Activated B cell treated with CpG ODN at 0.5 μM for 24 hours (primary cell): ENCODE data around the gene SLC35A3. TPM values are rescaled to one million over a fixed set of nuclear protein-coding genes. Genes with fewer than 3 reads are reported as not detected.

Experiments used
- ATAC-seq: fragments of 200-7000 bp; cut with Tn5 transposase; one replicate; pipeline ENCODE4 v1.10.0; 2021; ENCODE audit warnings: low read depth, mild to moderate bottlenecking, moderate library complexity
- CTCF ChIA-PET: fragments of 350-600 bp; sonication (Branson Sonifier 250); formaldehyde crosslinking; loops from one replicate; lab custom pipeline; 2021; ENCODE audit warnings: antibody characterized with exemption; lab: Charles Lee
- POLR2A ChIA-PET: fragments of 350-600 bp; sonication (Branson Sonifier 250); formaldehyde crosslinking; loops from one replicate; lab custom pipeline; 2021; ENCODE audit warnings: antibody characterized with exemption; lab: Charles Lee
- DNase-seq: peaks from one replicate; pipeline ENCODE4 v3.0.0; 2022
- H3K27ac Mint-ChIP-seq: one replicate; pipeline ENCODE4 v1.8.0; 2020; ENCODE audit warnings: mixed read lengths
- H3K27me3 Mint-ChIP-seq: one replicate; pipeline ENCODE4 v1.8.0; 2021; ENCODE audit warnings: mixed read lengths
- H3K36me3 Mint-ChIP-seq: one replicate; pipeline ENCODE4 v1.8.0; 2021; ENCODE audit warnings: low read depth, mixed read lengths
- H3K4me1 Mint-ChIP-seq: one replicate; pipeline ENCODE4 v1.8.0; 2021; ENCODE audit warnings: mixed read lengths
- H3K4me3 Mint-ChIP-seq: one replicate; pipeline ENCODE4 v1.8.0; 2020; ENCODE audit warnings: mild to moderate bottlenecking, mixed read lengths
- H3K9me3 Mint-ChIP-seq: one replicate; pipeline ENCODE4 v1.8.0; 2020; ENCODE audit warnings: mixed read lengths
- intact Hi-C: fragments of 100-400 bp; cut with micrococcal nuclease; formaldehyde crosslinking; loops from one replicate; pipeline ENCODE4 v1.15.1; 2024
- total RNA-seq: library from RNA; stranded (reverse); gene quantifications from 2 replicates; pipeline ENCODE4 v1.2.3, GENCODE V29; 2022
- TF ChIP-seq, protein P1 (sequence below): fragments of 200-600 bp; IDR thresholded peaks from one replicate; pipeline ENCODE4 v1.8.0; 2022; ENCODE audit warnings: antibody characterized with exemption, mild to moderate bottlenecking

Gene SLC35A3
- total RNA-seq, 1 donor from 2014 or later = 21.1 TPM

DNA sequence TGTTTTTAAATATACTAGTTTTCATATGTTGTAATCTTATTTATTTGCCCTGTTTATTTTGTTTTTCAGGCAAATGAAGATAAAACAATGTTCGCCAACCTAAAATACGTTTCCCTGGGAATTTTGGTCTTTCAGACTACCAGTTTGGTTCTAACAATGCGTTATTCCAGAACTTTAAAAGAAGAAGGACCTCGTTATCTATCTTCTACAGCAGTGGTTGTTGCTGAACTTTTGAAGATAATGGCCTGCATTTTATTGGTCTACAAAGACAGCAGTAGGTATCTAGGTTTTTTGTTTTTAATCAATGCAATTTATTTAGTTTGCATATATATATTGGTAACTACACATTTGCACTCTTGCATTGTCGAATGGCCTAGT, 23.7 kb downstream of the SLC35A3 start:
- DNase-seq (no peak), ATAC-seq (no peak)
- TF ChIP-seq, protein P1, sequence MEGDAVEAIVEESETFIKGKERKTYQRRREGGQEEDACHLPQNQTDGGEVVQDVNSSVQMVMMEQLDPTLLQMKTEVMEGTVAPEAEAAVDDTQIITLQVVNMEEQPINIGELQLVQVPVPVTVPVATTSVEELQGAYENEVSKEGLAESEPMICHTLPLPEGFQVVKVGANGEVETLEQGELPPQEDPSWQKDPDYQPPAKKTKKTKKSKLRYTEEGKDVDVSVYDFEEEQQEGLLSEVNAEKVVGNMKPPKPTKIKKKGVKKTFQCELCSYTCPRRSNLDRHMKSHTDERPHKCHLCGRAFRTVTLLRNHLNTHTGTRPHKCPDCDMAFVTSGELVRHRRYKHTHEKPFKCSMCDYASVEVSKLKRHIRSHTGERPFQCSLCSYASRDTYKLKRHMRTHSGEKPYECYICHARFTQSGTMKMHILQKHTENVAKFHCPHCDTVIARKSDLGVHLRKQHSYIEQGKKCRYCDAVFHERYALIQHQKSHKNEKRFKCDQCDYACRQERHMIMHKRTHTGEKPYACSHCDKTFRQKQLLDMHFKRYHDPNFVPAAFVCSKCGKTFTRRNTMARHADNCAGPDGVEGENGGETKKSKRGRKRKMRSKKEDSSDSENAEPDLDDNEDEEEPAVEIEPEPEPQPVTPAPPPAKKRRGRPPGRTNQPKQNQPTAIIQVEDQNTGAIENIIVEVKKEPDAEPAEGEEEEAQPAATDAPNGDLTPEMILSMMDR = no peak
- POLR2A ChIA-PET = no interaction called here
- CTCF ChIA-PET = no interaction called here
- Mint-ChIP-seq H3K4me1 (no peaks in the 10 kb centered on the region), H3K36me3 (peaks cover 60% of the 10 kb centered on the region), H3K27me3 (no peaks in the 10 kb centered on the region), H3K4me3 (no peak overlapping the region), H3K27ac (no peak overlapping the region), H3K9me3 (peaks cover 2% of the 10 kb centered on the region)
- intact Hi-C loops = no loop called here

DNA sequence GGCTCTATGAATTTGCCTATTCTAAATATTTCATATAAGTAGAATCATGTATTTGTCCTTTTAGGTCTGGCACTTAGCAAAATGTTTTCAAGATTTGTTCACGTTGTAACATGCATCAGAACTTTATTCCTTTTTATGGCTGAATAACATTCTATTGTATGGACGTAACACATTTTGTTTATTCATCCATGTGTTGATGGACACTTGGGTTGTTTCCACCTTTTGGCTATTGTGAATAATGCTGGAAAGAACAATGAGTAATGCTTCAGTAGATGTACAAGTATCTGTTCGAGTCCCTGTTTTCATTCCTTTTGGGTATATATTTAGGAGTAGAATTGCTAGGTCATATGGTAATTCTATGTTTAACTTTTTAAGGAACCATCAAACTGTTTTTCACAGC, 24.7 kb downstream of the SLC35A3 start:
- TF ChIP-seq, protein P1 = no peak

DNA sequence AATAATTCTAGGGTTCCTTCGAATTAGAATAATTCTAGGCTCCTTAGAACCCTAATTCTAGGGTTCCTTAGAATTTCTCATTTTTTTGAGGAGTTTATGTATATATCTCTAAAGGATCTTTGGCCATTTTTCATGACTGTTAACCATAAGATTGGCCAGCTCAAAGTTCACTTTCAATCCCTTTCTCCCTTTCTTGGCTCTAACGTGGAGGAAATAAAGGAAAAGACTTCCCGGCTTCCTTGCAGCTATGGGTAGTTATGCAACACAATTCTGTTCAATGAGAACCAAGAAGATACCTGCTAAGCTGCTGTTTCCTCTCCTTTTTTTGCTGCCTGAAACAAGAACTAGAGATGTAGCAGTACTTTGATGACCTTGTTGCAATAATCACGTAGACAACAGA, 27.2 kb downstream of the SLC35A3 start:
- H3K27ac Mint-ChIP-seq = no peak overlapping the region
- H3K4me1 Mint-ChIP-seq = no peaks in the 10 kb centered on the region
- intact Hi-C loops = no loop called here
- H3K36me3 Mint-ChIP-seq = peaks cover 57% of the 10 kb centered on the region
- DNase-seq = no peak
- H3K27me3 Mint-ChIP-seq = no peaks in the 10 kb centered on the region
- CTCF ChIA-PET = no interaction called here
- no peak overlapping the region for H3K4me3 Mint-ChIP-seq
- TF ChIP-seq, protein P1 = no peak
- no peak for ATAC-seq
- POLR2A ChIA-PET = no interaction called here
- peaks cover 2% of the 10 kb centered on the region for H3K9me3 Mint-ChIP-seq

More for the DNA sequence above, 24.7 kb downstream of the SLC35A3 start:
- intact Hi-C loops = no loop called here
- DNase-seq (no peak), ATAC-seq (no peak)
- H3K27me3 Mint-ChIP-seq = no peaks in the 10 kb centered on the region
- ChIA-PET POLR2A (no interaction called here), CTCF (no interaction called here)
- no peak overlapping the region for H3K4me3 Mint-ChIP-seq
- H3K9me3 Mint-ChIP-seq = peaks cover 2% of the 10 kb centered on the region
- no peak overlapping the region for H3K27ac Mint-ChIP-seq
- peaks cover 62% of the 10 kb centered on the region for H3K36me3 Mint-ChIP-seq
- no peaks in the 10 kb centered on the region for H3K4me1 Mint-ChIP-seq

DNA sequence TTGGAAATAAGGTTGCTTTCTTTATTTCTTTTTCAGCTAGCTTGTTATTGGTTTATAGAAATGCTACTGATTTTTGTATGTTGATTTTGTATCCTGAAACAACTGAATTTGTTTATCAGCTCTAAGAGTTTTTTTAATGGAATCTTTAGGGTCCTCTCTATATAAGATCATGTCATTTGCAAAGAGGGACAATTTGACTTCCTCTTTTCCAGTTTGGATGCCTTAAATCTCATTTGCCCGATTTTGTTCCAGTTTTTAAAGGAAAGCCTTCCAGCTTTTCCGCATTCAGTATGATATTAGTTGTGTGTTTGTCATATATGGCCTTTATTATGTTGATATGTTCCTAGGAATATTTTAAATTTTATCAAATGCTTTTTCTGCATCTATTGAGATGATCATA, 31.7 kb downstream of the SLC35A3 start:
- Mint-ChIP-seq H3K27me3 (no peaks in the 10 kb centered on the region), H3K9me3 (peaks cover 13% of the 10 kb centered on the region), H3K4me3 (no peak overlapping the region), H3K36me3 (peaks cover 55% of the 10 kb centered on the region), H3K27ac (no peak overlapping the region), H3K4me1 (no peaks in the 10 kb centered on the region)
- TF ChIP-seq, protein P1 = no peak
- POLR2A ChIA-PET = no interaction called here
- ATAC-seq = no peak
- no peak for DNase-seq
- intact Hi-C loops = no loop called here
- CTCF ChIA-PET = no interaction called here

DNA sequence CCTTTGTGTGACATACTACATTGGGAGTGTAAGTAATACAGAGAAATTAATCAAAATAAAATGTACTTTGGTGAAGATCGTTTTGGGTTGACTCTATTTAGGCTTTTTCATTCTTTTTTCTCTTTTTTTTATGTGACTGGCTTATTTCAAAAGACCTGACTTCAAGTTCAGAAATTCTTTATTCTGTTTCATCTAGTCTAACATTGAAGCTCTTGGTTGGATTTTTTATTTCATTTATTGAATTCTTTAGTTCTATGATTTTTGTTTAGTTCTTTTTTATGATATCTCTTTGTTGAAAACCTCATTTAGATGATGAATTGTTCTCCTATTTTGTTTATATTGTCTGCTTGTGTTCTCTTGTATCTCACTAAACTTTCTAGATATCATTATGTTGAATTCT, 35.6 kb downstream of the SLC35A3 start:
- no peak for DNase-seq

More for the DNA sequence above, 35.6 kb downstream of the SLC35A3 start:
- peaks cover 13% of the 10 kb centered on the region for H3K9me3 Mint-ChIP-seq
- no peaks in the 10 kb centered on the region for H3K4me1 Mint-ChIP-seq
- intact Hi-C loops = no loop called here
- no peak overlapping the region for H3K27ac Mint-ChIP-seq
- H3K27me3 Mint-ChIP-seq = no peaks in the 10 kb centered on the region
- POLR2A ChIA-PET = no interaction called here
- TF ChIP-seq, protein P1 = no peak
- H3K36me3 Mint-ChIP-seq = peaks cover 59% of the 10 kb centered on the region
- no peak for ATAC-seq
- CTCF ChIA-PET = no interaction called here
- no peak overlapping the region for H3K4me3 Mint-ChIP-seq
